ENCODE results near the gene STAT6.
A peak's percentile ranks its signal among the peaks of the same experiment; 100 is the strongest.
"Not testable (repeated sequence)": the region's sequence is repeated elsewhere in the genome, so short reads cannot be mapped to it uniquely, and the experiment has no call there.

Gene STAT6

GRCh38 chr12:57126561-57126960 is 15.4 kb upstream of the STAT6 start:
- no peak for DNase-seq (ENCODE audit: low spot score)

GRCh38 chr12:57126061-57126460 is 14.9 kb upstream of the STAT6 start:
- DNase-seq (ENCODE audit: low spot score) = no peak

GRCh38 chr12:57124261-57124877 is 13.2 kb upstream of the STAT6 start:
- DNase-seq (ENCODE audit: low spot score) = peak; percentile 79

- DNase-seq (ENCODE audit: low spot score) = no peak
These were observed 12.7 kb upstream of the STAT6 start for GRCh38 chr12:57123813-57124212.

- DNase-seq (ENCODE audit: low spot score) = not testable (repeated sequence)
These were observed 9.6 kb upstream of the STAT6 start for GRCh38 chr12:57120718-57121117.

GRCh38 chr12:57119294-57120085 is 8.3 kb upstream of the STAT6 start:
- no peak for DNase-seq (ENCODE audit: low spot score)

GRCh38 chr12:57118711-57119271 is 7.6 kb upstream of the STAT6 start:
- no peak for DNase-seq (ENCODE audit: low spot score)

GRCh38 chr12:57116580-57117281 is 5.6 kb upstream of the STAT6 start:
- no peak for DNase-seq (ENCODE audit: low spot score)

GRCh38 chr12:57112492-57113294 is 1.5 kb upstream of the STAT6 start:
- no peak for DNase-seq (ENCODE audit: low spot score)

GRCh38 chr12:57110104-57111030 is 795 bp downstream of the STAT6 start:
- peak; percentile 56 for DNase-seq (ENCODE audit: low spot score)

GRCh38 chr12:57109207-57110103 is 1.7 kb downstream of the STAT6 start:
- DNase-seq (ENCODE audit: low spot score) = no peak

GRCh38 chr12:57107456-57108155 is 3.6 kb downstream of the STAT6 start:
- no peak for DNase-seq (ENCODE audit: low spot score)

GRCh38 chr12:57106021-57106708 is 5.0 kb downstream of the STAT6 start:
- no peak for DNase-seq (ENCODE audit: low spot score)

- DNase-seq (ENCODE audit: low spot score) = peak; percentile 2
These were observed 6.0 kb downstream of the STAT6 start for GRCh38 chr12:57105011-57105753.

GRCh38 chr12:57104292-57104910 is 6.8 kb downstream of the STAT6 start:
- peak; percentile 6 for DNase-seq (ENCODE audit: low spot score)

- DNase-seq (ENCODE audit: low spot score) = no peak
These were observed 7.3 kb downstream of the STAT6 start for GRCh38 chr12:57103856-57104255.

All from AG20443 (cell line).